Left ventricle myocardium superior (tissue), 1 donor: ENCODE measurements around the gene SHISA2. TPM values are rescaled to one million over a fixed set of nuclear protein-coding genes. Genes with fewer than 3 reads are reported as not detected.

ENCODE experiments used
- total RNA-seq: library from RNA; stranded (reverse); fragmentation: NEBNext Ultra II Directional; extraction: Animal tissue kit (Norgen Biotek cat#: 25700); gene quantifications from one replicate; pipeline ENCODE4 v1.2.1, GENCODE V29; 2021
- donor health status: DM: no; HTN: yes; CAD: no; lungs with severe emphysema.

The SHISA2 gene
- total RNA-seq, 1 donor from 2014 or later: 0.07 TPM

Other genes with a start within 250 kb of the SHISA2 start
- 19.2 TPM for gene RNF6, start 170.3 kb upstream of the SHISA2 start, total RNA-seq
- gene CDK8, start 202.1 kb upstream of the SHISA2 start, total RNA-seq: 11.7 TPM